Rectal smooth muscle tissue (tissue), 1 donor: Measurements from ENCODE around the gene EYS.
"Not testable (repeated sequence)": the region's sequence is repeated elsewhere in the genome, so short reads cannot be mapped to it uniquely, and the experiment has no call there.

ENCODE experiments used
- H3K27ac ChIP-seq: one replicate; pipeline ENCODE4 v1.7.0; 2013; ENCODE audit warnings: low read depth, low read length, inconsistent platforms
- H3K27me3 ChIP-seq: one replicate; pipeline ENCODE4 v1.7.0; 2013; ENCODE audit warnings: low read length; ENCODE audit not compliant: control insufficient read depth, insufficient read depth
- H3K36me3 ChIP-seq: one replicate; pipeline ENCODE4 v1.7.0; 2013; ENCODE audit warnings: low read length; ENCODE audit not compliant: control insufficient read depth, insufficient read depth
- H3K4me1 ChIP-seq: one replicate; pipeline ENCODE4 v1.7.0; 2013; ENCODE audit warnings: low read length; ENCODE audit not compliant: control insufficient read depth, insufficient read depth
- H3K4me3 ChIP-seq: one replicate; pipeline ENCODE4 v1.7.0; 2013; ENCODE audit warnings: low read length
- H3K9ac ChIP-seq: one replicate; pipeline ENCODE4 v1.7.0; 2013; ENCODE audit warnings: low read length

The EYS gene

DNA sequence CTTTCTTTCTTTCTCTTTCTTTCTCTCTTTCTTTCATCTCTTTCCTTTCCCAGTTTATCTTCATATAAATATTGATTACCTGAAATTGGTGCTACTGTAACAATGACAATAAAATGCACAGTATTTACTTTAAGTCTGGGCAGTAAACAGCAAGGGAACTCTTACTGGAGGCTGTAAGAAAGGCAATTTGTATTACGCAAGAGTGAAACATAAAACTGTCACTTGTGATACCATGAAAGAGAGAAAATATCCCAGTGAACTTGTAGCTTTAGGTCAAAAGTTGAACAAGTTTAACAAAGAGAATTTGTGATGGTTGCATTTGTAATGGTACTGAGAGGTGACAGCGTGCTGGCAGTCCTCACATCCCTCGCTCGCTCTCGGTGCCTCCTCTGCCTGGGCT, 80.0 kb downstream of the EYS start:
- Histone ChIP-seq H3K4me3 (no peak overlapping the region), H3K9ac (no peak overlapping the region), H3K27ac (no peak overlapping the region), H3K27me3 (no peaks in the 10 kb centered on the region), H3K4me1 (no peaks in the 10 kb centered on the region), H3K36me3 (no peaks in the 10 kb centered on the region)

DNA sequence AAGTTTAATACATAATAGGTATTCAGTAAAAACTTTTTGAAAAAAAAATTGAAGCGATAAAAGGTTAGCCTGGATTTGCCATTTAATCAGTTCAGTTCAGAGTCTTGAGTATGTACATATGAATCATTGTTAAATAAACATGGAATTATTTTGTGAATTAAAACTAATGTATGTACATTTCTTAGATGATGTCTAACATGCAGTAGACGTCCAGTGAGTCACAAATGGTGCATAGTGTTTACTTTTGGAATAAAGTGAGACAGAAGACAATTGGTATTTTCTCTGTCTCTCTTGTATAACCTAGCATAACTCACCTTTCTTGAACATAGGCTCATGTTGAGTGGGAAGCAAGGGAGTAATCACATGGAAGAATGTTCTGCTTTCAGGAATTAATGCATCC, 83.5 kb downstream of the EYS start:
- Histone ChIP-seq H3K36me3 (no peaks in the 10 kb centered on the region), H3K27ac (no peak overlapping the region), H3K27me3 (no peaks in the 10 kb centered on the region), H3K9ac (no peak overlapping the region), H3K4me1 (no peaks in the 10 kb centered on the region), H3K4me3 (no peak overlapping the region)

GRCh38 chr6:65610746-65611145, 96.3 kb downstream of the EYS start:
- Histone ChIP-seq H3K4me3 (no peak overlapping the region), H3K4me1 (no peaks in the 10 kb centered on the region), H3K9ac (no peak overlapping the region), H3K27ac (no peak overlapping the region), H3K27me3 (no peaks in the 10 kb centered on the region), H3K36me3 (no peaks in the 10 kb centered on the region)

DNA sequence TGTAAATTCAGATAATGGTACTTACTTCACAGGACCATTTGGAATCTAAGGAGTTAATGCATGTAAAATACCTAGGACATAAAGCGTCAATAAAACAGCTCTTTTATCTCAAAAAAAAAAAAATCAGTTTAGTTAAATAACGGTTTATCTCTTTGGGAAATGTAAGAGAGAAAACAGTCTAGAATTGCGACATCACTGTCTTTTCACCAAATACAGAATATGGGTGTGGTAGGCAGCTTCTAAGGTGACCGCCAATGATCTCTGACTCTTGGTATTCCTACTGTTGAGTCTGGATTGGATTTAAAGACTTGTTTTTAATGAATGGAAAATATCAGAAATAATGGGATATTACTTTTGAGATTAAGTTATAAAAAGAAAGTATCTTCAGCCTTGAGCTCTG, 111.5 kb downstream of the EYS start:
- Histone ChIP-seq H3K36me3 (no peaks in the 10 kb centered on the region), H3K9ac (no peak overlapping the region), H3K4me1 (no peaks in the 10 kb centered on the region), H3K4me3 (no peak overlapping the region), H3K27me3 (no peaks in the 10 kb centered on the region), H3K27ac (no peak overlapping the region)

- no peaks in the 10 kb centered on the region for H3K27me3 ChIP-seq
- no peak overlapping the region for H3K27ac ChIP-seq
- H3K36me3 ChIP-seq: no peaks in the 10 kb centered on the region
- no peak overlapping the region for H3K4me3 ChIP-seq
- H3K9ac ChIP-seq: no peak overlapping the region
- H3K4me1 ChIP-seq: no peaks in the 10 kb centered on the region
Measured at GRCh38 chr6:65570340-65570739, 136.7 kb downstream of the EYS start.

DNA sequence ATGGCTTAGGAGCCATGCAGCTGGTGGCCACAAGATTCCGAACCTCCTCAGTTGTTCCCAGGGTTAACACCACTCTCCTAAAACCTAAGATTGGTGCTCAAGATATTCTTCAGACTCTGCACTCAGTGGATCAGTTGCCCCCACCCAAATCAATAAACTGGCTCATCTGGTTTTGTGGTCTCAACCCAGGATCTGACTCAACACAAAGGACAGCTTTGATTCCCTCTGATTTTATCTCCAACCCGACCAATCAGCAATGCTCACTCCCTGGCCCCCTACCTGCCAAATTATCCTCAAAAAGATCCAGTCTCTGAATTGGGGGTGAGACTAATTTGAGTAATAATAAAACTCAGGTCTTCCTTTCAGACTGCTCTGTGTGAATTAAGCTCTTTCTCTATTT, 137.5 kb downstream of the EYS start:
- no peak overlapping the region for H3K9ac ChIP-seq

GRCh38 chr6:65569056-65569455, 138.0 kb downstream of the EYS start:
- H3K4me3 ChIP-seq, H3K36me3 ChIP-seq, H3K9ac ChIP-seq, H3K4me1 ChIP-seq, H3K27ac ChIP-seq, H3K27me3 ChIP-seq: not testable (repeated sequence)

More for the DNA sequence above, 137.5 kb downstream of the EYS start:
- no peaks in the 10 kb centered on the region for H3K36me3 ChIP-seq
- H3K4me1 ChIP-seq: no peaks in the 10 kb centered on the region
- no peak overlapping the region for H3K27ac ChIP-seq
- H3K4me3 ChIP-seq: no peak overlapping the region
- H3K27me3 ChIP-seq: no peaks in the 10 kb centered on the region

DNA sequence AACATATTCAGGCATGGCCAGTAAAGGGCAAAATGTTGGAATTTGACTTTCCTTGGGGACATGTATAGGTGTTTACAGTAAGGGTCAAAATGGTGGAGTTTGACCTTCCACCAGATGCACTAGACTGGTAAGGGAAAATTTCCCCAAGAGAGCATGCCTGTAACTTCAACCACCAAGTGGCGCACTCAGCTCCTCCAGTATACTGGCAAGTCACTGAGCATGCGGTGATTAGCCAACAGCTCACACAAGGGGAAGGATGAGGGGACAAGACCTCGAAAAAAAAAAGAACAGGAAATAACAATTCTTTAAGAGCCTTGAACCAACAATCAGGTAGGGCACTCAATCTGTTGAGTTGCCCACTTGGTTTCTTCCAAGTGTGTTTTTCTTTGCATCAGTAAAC, 140.9 kb downstream of the EYS start:
- Histone ChIP-seq H3K36me3 (no peaks in the 10 kb centered on the region), H3K4me3 (no peak overlapping the region), H3K27me3 (no peaks in the 10 kb centered on the region), H3K4me1 (no peaks in the 10 kb centered on the region), H3K9ac (no peak overlapping the region), H3K27ac (no peak overlapping the region)

DNA sequence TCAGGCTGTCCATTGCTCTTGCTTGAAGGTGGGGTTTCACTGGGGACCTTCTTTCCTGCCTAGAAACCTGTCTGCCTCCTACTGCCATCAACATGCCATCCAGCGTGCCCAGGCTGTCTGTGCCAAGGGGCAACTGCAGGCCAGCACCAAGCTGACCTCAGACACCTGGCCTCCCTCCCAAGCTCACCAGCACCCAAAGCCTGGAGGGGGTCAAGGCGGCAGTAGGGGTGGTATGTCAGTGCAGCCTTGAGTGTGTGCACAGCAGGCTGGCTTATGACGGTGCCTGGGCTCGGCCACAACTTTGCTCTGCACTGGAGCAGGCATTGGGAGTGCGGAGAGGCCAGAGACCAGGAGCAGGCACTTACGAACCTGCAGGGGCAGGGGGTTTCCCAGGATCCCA, 149.0 kb downstream of the EYS start:
- no peaks in the 10 kb centered on the region for H3K4me1 ChIP-seq
- H3K27me3 ChIP-seq: no peaks in the 10 kb centered on the region
- H3K4me3 ChIP-seq: no peak overlapping the region
- no peaks in the 10 kb centered on the region for H3K36me3 ChIP-seq
- no peak overlapping the region for H3K9ac ChIP-seq
- no peak overlapping the region for H3K27ac ChIP-seq

- no peak overlapping the region for H3K27ac ChIP-seq
- no peak overlapping the region for H3K9ac ChIP-seq
- no peaks in the 10 kb centered on the region for H3K36me3 ChIP-seq
- no peaks in the 10 kb centered on the region for H3K4me1 ChIP-seq
- H3K27me3 ChIP-seq: no peaks in the 10 kb centered on the region
- no peak overlapping the region for H3K4me3 ChIP-seq
Measured at GRCh38 chr6:65557224-65557623, 149.8 kb downstream of the EYS start.

DNA sequence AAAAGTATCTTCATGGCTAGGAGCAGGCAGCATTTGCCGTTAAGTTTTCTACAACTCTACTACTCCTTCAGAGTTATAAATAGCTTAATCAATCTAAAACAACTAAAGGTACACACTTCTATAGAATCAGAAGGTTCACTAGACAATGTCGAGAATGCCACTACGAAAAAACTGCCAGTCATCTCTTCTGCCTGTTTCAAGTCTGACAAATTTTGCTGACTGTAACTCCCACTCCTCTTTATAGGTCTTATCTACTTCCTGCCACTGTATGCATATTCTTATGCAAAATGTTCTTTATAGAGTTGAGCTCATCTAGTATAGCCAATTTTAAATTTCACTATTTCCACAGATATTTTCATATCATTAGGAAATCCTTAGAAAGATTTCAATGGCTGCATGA, 160.1 kb downstream of the EYS start:
- Histone ChIP-seq H3K9ac (no peak overlapping the region), H3K4me3 (no peak overlapping the region), H3K4me1 (no peaks in the 10 kb centered on the region), H3K27me3 (no peaks in the 10 kb centered on the region), H3K36me3 (no peaks in the 10 kb centered on the region), H3K27ac (no peak overlapping the region)

DNA sequence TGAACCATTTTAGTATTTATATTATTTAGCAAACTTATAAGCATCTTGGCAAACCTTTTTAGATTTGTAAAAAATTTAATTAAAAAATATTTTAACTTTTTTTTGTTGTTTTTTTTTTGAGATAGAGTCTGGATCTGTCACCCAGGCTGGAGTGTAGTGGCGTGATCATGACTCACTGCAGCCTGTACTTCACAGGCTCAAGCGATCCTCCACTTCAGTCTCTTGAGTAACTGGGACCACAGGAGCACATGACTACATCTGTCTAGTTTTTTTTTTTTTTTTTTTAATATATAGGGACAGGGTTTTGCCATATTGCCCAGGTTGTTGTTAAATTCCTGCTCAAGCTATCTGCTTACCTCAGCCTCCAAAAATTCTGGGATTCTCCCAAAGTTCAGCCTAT, 161.1 kb downstream of the EYS start:
- Histone ChIP-seq H3K36me3 (no peaks in the 10 kb centered on the region), H3K9ac (no peak overlapping the region), H3K4me1 (no peaks in the 10 kb centered on the region), H3K4me3 (no peak overlapping the region), H3K27ac (no peak overlapping the region), H3K27me3 (no peaks in the 10 kb centered on the region)

GRCh38 chr6:65538644-65539043, 168.4 kb downstream of the EYS start:
- Histone ChIP-seq H3K4me1 (no peaks in the 10 kb centered on the region), H3K9ac (no peak overlapping the region), H3K27ac (no peak overlapping the region), H3K4me3 (no peak overlapping the region), H3K27me3 (no peaks in the 10 kb centered on the region), H3K36me3 (no peaks in the 10 kb centered on the region)

DNA sequence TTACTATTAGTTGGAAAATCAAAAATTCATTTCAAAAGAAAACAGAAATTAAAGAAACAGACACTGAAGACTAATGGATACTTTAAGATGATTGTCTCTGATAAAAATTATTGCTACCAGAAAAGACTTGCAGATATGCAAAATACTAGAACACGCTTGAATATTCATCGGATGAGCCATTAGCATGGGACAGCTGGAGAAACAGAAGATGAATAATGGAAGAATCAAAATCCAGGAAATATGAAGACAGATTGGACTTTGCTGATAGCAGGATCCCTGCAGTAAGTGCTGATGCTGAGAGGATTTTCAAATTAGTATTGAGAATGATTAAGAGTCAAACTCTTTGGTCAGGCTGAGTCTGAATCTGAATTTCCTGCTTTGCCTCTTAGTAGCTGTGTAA, 169.4 kb downstream of the EYS start:
- H3K36me3 ChIP-seq: no peaks in the 10 kb centered on the region
- H3K4me3 ChIP-seq: no peak overlapping the region
- H3K27me3 ChIP-seq: no peaks in the 10 kb centered on the region
- H3K27ac ChIP-seq: no peak overlapping the region
- H3K4me1 ChIP-seq: no peaks in the 10 kb centered on the region
- no peak overlapping the region for H3K9ac ChIP-seq
